WTC11 (cell line): ENCODE data around the gene GRN. TPM values are rescaled to one million over a fixed set of nuclear protein-coding genes. Genes with fewer than 3 reads are reported as not detected.
A peak's percentile ranks its signal among the peaks of the same experiment; 100 is the strongest.

Experiments
- ATAC-seq: fragments of 200-7000 bp; cut with Tn5 transposase; 2 replicates; pipeline ENCODE4 v1.10.0; 2021; ENCODE audit warnings: mild to moderate bottlenecking, moderate library complexity
- CTCF ChIA-PET: fragments of 300-600 bp; sonication (Branson Sonifier 250); formaldehyde crosslinking; loops from one replicate; lab custom pipeline; 2021; ENCODE audit warnings: antibody characterized with exemption; lab: Charles Lee
- POLR2A ChIA-PET: fragments of 350-600 bp; sonication (Branson Sonifier 250); formaldehyde crosslinking; loops from one replicate; lab custom pipeline; 2021; ENCODE audit warnings: antibody characterized with exemption; lab: Charles Lee
- DNase-seq: peaks from one replicate; pipeline ENCODE4 v3.0.0; 2021; ENCODE audit warnings: low spot score
- H3K27ac Mint-ChIP-seq: 2 replicates; pipeline ENCODE4 v1.8.0; 2021; ENCODE audit warnings: mixed read lengths
- H3K27me3 Mint-ChIP-seq: 2 replicates; pipeline ENCODE4 v1.8.0; 2021; ENCODE audit warnings: low read depth, mild to moderate bottlenecking, moderate library complexity, mixed read lengths
- H3K36me3 Mint-ChIP-seq: 2 replicates; pipeline ENCODE4 v1.8.0; 2021; ENCODE audit warnings: mixed read lengths
- H3K4me1 Mint-ChIP-seq: 2 replicates; pipeline ENCODE4 v1.8.0; 2022; ENCODE audit warnings: mixed read lengths
- H3K4me3 Mint-ChIP-seq: 2 replicates; pipeline ENCODE4 v1.8.0; 2021; ENCODE audit warnings: mild to moderate bottlenecking, moderate library complexity, mixed read lengths
- H3K9me3 Mint-ChIP-seq: 2 replicates; pipeline ENCODE4 v1.8.0; 2021; ENCODE audit warnings: mixed read lengths
- ATF1 ChIP-seq: sonication (generic); formaldehyde crosslinking; IDR thresholded peaks from 2 replicates; pipeline ENCODE4 v1.8.1; 2023; ENCODE audit warnings: mild to moderate bottlenecking, moderate library complexity, missing genetic modification reagents
- ATF6 ChIP-seq: sonication (generic); formaldehyde crosslinking; IDR thresholded peaks from 2 replicates; pipeline ENCODE4 v1.8.1; 2023; ENCODE audit warnings: mild to moderate bottlenecking, missing genetic modification reagents
- CTCF ChIP-seq: fragments of 200-600 bp; IDR thresholded peaks from 2 replicates; pipeline ENCODE4 v1.8.0; 2022; ENCODE audit warnings: antibody characterized with exemption
- HMGXB4 ChIP-seq: sonication (generic); formaldehyde crosslinking; IDR thresholded peaks from 2 replicates; pipeline ENCODE4 v1.8.1; 2023; ENCODE audit warnings: mild to moderate bottlenecking, moderate library complexity, missing genetic modification reagents
- NR1H2 ChIP-seq: sonication (generic); formaldehyde crosslinking; IDR thresholded peaks from 2 replicates; pipeline ENCODE4 v1.9.0; 2021; ENCODE audit warnings: mild to moderate bottlenecking, moderate library complexity, missing genetic modification reagents
- SMAD4 ChIP-seq: sonication (generic); formaldehyde crosslinking; IDR thresholded peaks from 2 replicates; pipeline ENCODE4 v1.8.0; 2022; ENCODE audit warnings: mild to moderate bottlenecking, missing genetic modification reagents
- total RNA-seq: library from RNA; stranded (reverse); gene quantifications from 3 replicates; pipeline ENCODE4 v1.2.3, GENCODE V29; 2021
- TF ChIP-seq, protein P1 (sequence below): sonication (generic); formaldehyde crosslinking; IDR thresholded peaks from 2 replicates; pipeline ENCODE4 v1.8.0; 2023; ENCODE audit warnings: mild to moderate bottlenecking, missing genetic modification reagents
- TF ChIP-seq, protein P2 (sequence below): sonication (generic); formaldehyde crosslinking; IDR thresholded peaks from 2 replicates; pipeline ENCODE4 v1.8.0; 2022; ENCODE audit warnings: missing genetic modification reagents
- TF ChIP-seq, protein P3 (sequence below): fragments of 250-450 bp; sonication (Bioruptor Pico); IDR thresholded peaks from 2 replicates; pipeline ENCODE4 v1.9.0; 2021; ENCODE audit warnings: mild to moderate bottlenecking, borderline replicate concordance

Gene GRN
- total RNA-seq, 1 experiment from 2014 or later, result 177 TPM

GRCh38 chr17:44353672-44354331 lies 8.7 kb downstream of the GRN start:
- peak overlapping the region; percentile 68 for H3K4me3 Mint-ChIP-seq
- 0 out of 2 replicates have a peak, but pooled peaks have one; percentile 34 for TF ChIP-seq HMGXB4
- TF ChIP-seq, protein P1, sequence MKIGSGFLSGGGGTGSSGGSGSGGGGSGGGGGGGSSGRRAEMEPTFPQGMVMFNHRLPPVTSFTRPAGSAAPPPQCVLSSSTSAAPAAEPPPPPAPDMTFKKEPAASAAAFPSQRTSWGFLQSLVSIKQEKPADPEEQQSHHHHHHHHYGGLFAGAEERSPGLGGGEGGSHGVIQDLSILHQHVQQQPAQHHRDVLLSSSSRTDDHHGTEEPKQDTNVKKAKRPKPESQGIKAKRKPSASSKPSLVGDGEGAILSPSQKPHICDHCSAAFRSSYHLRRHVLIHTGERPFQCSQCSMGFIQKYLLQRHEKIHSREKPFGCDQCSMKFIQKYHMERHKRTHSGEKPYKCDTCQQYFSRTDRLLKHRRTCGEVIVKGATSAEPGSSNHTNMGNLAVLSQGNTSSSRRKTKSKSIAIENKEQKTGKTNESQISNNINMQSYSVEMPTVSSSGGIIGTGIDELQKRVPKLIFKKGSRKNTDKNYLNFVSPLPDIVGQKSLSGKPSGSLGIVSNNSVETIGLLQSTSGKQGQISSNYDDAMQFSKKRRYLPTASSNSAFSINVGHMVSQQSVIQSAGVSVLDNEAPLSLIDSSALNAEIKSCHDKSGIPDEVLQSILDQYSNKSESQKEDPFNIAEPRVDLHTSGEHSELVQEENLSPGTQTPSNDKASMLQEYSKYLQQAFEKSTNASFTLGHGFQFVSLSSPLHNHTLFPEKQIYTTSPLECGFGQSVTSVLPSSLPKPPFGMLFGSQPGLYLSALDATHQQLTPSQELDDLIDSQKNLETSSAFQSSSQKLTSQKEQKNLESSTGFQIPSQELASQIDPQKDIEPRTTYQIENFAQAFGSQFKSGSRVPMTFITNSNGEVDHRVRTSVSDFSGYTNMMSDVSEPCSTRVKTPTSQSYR (CRISPR knock-in tag), result no peak
- POLR2A ChIA-PET, result interaction anchor here (0.6 to 1.8 kb wide), 10 partner anchors 8 to 284 kb away, joined by 3 to 6 read pairs (median 4); partner anchors contain the start of genes FAM171A2, GRN and UBTF

DNA sequence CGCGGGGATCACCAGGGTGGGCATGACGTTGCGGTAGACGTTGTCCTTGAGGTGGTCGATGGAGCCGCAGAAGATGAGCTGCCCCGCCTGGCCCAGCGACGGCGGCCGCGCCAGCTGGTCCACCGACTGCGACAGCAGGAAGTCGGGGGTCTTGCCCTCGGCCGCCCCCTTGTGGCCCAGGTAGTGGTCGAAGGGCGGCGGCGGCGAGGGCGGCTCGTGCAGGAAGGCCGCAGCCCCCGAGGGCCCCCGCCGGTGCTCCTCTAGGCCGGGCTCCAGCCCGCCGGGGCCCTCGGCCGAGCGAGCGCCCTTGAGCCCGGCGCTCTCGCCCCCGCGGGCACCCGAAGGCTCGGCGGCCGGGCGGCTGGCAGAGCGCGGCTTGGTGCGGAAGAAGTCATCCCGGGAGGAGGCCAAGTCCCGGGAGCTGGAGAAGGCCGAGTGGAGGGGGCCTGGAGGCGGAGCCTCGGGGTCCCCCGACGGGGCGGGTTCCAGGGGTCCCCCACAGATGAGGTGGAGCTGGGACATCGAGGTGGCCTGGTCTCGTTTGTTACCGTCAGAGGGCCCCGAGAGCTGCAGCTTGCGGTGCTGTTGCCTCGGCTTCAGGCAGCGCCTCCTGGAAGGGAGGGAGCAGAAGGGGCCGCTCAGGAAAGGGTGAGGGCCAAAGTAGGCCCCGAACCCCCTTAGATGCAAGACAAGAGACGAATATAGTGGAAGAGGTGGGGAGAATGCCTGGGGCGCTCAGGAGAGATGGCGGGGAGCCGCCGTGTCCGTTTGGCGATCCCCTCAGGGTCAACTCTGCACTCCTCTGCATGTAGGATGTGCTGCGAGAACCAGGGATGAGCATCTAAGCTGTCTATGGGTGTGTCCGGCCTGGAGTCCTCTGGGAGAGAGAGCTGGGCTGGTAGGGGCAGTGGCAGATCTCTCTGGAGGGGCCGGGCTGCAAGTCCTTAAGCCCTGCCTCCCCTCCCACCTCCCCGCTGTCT lies 9.8 kb downstream of the GRN start:
- no peaks in the 10 kb centered on the region for H3K9me3 Mint-ChIP-seq
- H3K27ac Mint-ChIP-seq, result no peak overlapping the region
- ChIA-PET CTCF (interaction anchor here (0.5 to 7.8 kb wide), 44 partner anchors 8 to 349 kb away, joined by 3 to 102 read pairs (median 6); partner anchors contain the start of genes ATXN7L3, FAM171A2, GRN and HDAC5), POLR2A (interaction anchor here (1.0 to 1.8 kb wide), 8 partner anchors 8 to 145 kb away, joined by 3 to 6 read pairs (median 4); partner anchors contain the start of genes FAM171A2, GRN and UBTF)
- H3K36me3 Mint-ChIP-seq, result no peaks in the 10 kb centered on the region
- ATAC-seq (peak; percentile 56), DNase-seq (peak; percentile 90)
- H3K4me1 Mint-ChIP-seq, result peaks cover 9% of the 10 kb centered on the region
- H3K4me3 Mint-ChIP-seq, result peak overlapping the region; percentile 64
- H3K27me3 Mint-ChIP-seq, result peaks cover 3% of the 10 kb centered on the region; the same call in 1 of the 2 replicates
- TF ChIP-seq CTCF, result peak; percentile 84
- no peak for TF ChIP-seq SMAD4 (CRISPR knock-in tag)
- no peak for TF ChIP-seq ATF1 (CRISPR knock-in tag)
- 0 out of 2 replicates have a peak, but pooled peaks have one; percentile 59 for TF ChIP-seq HMGXB4
- TF ChIP-seq, protein P2, sequence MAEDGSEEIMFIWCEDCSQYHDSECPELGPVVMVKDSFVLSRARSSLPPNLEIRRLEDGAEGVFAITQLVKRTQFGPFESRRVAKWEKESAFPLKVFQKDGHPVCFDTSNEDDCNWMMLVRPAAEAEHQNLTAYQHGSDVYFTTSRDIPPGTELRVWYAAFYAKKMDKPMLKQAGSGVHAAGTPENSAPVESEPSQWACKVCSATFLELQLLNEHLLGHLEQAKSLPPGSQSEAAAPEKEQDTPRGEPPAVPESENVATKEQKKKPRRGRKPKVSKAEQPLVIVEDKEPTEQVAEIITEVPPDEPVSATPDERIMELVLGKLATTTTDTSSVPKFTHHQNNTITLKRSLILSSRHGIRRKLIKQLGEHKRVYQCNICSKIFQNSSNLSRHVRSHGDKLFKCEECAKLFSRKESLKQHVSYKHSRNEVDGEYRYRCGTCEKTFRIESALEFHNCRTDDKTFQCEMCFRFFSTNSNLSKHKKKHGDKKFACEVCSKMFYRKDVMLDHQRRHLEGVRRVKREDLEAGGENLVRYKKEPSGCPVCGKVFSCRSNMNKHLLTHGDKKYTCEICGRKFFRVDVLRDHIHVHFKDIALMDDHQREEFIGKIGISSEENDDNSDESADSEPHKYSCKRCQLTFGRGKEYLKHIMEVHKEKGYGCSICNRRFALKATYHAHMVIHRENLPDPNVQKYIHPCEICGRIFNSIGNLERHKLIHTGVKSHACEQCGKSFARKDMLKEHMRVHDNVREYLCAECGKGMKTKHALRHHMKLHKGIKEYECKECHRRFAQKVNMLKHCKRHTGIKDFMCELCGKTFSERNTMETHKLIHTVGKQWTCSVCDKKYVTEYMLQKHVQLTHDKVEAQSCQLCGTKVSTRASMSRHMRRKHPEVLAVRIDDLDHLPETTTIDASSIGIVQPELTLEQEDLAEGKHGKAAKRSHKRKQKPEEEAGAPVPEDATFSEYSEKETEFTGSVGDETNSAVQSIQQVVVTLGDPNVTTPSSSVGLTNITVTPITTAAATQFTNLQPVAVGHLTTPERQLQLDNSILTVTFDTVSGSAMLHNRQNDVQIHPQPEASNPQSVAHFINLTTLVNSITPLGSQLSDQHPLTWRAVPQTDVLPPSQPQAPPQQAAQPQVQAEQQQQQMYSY (CRISPR knock-in tag), result no peak
- no peak for TF ChIP-seq ATF6
- TF ChIP-seq, protein P3, sequence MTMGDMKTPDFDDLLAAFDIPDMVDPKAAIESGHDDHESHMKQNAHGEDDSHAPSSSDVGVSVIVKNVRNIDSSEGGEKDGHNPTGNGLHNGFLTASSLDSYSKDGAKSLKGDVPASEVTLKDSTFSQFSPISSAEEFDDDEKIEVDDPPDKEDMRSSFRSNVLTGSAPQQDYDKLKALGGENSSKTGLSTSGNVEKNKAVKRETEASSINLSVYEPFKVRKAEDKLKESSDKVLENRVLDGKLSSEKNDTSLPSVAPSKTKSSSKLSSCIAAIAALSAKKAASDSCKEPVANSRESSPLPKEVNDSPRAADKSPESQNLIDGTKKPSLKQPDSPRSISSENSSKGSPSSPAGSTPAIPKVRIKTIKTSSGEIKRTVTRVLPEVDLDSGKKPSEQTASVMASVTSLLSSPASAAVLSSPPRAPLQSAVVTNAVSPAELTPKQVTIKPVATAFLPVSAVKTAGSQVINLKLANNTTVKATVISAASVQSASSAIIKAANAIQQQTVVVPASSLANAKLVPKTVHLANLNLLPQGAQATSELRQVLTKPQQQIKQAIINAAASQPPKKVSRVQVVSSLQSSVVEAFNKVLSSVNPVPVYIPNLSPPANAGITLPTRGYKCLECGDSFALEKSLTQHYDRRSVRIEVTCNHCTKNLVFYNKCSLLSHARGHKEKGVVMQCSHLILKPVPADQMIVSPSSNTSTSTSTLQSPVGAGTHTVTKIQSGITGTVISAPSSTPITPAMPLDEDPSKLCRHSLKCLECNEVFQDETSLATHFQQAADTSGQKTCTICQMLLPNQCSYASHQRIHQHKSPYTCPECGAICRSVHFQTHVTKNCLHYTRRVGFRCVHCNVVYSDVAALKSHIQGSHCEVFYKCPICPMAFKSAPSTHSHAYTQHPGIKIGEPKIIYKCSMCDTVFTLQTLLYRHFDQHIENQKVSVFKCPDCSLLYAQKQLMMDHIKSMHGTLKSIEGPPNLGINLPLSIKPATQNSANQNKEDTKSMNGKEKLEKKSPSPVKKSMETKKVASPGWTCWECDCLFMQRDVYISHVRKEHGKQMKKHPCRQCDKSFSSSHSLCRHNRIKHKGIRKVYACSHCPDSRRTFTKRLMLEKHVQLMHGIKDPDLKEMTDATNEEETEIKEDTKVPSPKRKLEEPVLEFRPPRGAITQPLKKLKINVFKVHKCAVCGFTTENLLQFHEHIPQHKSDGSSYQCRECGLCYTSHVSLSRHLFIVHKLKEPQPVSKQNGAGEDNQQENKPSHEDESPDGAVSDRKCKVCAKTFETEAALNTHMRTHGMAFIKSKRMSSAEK, result no peak
- TF ChIP-seq NR1H2 (CRISPR knock-in tag), result no peak

More at GRCh38 chr17:44353672-44354331, 8.7 kb downstream of the GRN start:
- DNase-seq (peak; percentile 54), ATAC-seq (peak; percentile 8; the same call in 1 of the 2 replicates)
- peaks cover 3% of the 10 kb centered on the region; the same call in 1 of the 2 replicates for H3K27me3 Mint-ChIP-seq
- H3K36me3 Mint-ChIP-seq, result no peaks in the 10 kb centered on the region
- no peaks in the 10 kb centered on the region for H3K9me3 Mint-ChIP-seq
- H3K27ac Mint-ChIP-seq, result no peak overlapping the region
- peaks cover 9% of the 10 kb centered on the region for H3K4me1 Mint-ChIP-seq
- CTCF ChIA-PET, result interaction anchor here (0.5 to 7.8 kb wide), 45 partner anchors 8 to 426 kb away, joined by 3 to 102 read pairs (median 6); partner anchors contain the start of genes ATXN7L3, FAM171A2, GRN and HDAC5
